ENCODE measurements around the gene PASD1.

GRCh38 chrX:151692825-151693224 is 129.3 kb downstream of the PASD1 start:
- TF ChIP-seq CTCF (conservative IDR thresholded peaks at IDR 0.05; ENCODE audit: low read depth, low read length) (no peak), EZH2 (IDR thresholded peaks at IDR 0.05; ENCODE audit: low read length, unreplicated experiment) (no peak), EZH2phosphoT487 (IDR thresholded peaks at IDR 0.05; ENCODE audit: borderline replicate concordance, low read length) (no peak)
